GM18951 (cell line): ENCODE results near the gene CD276.
A peak's percentile ranks its signal among the peaks of the same experiment; 100 is the strongest.

ENCODE experiments used
- POLR2A ChIP-seq: IDR thresholded peaks from 4 replicates; pipeline ENCODE4 v1.6.1; 2011; ENCODE audit warnings: mild to moderate bottlenecking; ENCODE audit not compliant: insufficient read length, insufficient read depth; ENCODE audit errors: extremely low read depth
- in situ Hi-C: fragments of 300-500 bp; cut with MboI; formaldehyde crosslinking; loops from one replicate; pipeline ENCODE4 v1.12.0; 2022; ENCODE audit warnings: low sequenced_read_pairs, mixed read lengths, inconsistent platforms; ENCODE audit not compliant: unreplicated experiment

Gene CD276

DNA sequence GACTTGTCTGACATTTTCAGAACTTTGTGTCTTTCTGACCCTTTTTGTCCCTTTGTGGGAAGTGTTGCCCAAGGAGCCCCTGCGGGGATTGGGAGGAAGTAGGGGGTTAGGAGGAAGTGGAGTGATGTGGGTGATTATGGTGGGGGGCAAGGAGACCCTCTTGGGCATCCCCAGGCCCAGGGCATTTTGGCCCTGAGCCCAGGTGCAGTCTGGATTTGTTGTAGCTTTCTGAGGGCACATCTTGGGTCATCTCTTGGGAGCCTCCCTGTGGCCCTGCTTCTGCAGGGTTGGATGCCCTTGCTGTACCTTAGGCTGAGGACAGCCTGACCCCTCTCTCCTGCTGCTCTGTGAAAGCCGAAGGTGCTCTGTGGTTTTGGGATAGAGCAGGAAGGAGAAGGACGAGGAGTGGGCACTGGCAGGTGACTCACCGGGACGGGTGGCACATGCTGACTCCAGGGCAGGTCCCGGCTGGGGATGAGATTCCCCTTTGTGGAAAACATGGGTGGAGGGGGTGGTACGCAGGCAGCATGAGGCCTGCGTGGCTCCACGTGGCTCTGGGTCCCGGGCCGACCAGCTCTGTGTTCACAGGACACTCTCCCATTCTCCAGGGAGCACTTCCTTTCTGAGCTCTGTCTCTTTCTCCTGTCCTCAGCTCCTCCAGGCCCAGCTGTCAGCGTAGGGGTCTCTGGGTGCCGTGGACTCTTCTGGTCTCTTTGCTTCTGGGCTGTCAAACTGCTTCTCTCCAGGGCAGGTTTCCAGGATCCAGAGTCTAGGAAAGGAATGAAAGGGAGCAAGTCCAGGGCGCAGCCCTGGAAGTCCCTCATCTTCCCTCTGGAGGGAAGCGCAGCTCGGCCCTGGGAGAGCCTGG is 11.8 kb downstream of the CD276 start:
- in situ Hi-C loops = no loop called here
- TF ChIP-seq POLR2A = no peak

DNA sequence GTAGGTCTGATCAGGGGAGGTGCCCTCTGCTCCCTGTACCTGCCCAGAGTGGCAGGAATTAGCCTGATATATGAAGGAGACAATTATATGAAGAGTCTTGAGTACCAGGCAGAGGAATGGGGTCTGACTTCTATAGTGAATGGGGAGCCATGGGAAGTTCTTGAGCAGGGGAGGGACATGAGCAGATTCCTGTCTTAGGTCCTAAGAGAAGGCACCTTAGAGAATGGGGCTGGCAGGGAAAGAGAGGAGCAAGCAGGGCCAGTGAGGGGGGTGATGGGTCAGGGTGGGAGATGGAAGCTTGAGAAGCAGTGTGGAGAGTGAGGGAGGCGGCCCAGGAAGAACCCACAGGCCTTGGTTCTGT is 12.4 kb downstream of the CD276 start:
- TF ChIP-seq POLR2A = no peak
- in situ Hi-C loops = no loop called here

DNA sequence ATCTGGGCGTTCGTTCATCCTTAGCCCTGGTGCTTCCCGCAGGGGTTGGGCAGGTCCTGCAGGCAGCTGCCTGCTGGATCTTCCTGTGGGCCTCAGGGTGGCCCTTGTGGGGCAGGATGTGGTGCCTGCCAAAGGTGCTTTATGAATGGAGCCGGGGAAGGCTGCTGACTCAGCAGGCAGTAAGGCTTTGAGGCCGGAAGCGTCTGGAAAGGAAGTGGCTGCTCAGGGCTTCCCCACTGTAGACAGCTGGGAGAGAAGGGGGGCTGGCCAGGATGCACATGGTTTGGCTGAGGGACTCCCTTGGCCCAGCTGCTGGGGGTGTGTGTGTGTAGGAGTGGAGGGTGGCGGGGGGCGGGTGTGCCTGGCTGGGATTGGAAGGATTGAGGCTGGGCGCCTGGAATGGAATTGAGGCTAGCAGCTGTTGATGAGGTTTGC is 12.9 kb downstream of the CD276 start:
- peak; percentile 26 for TF ChIP-seq POLR2A
- in situ Hi-C loops = no loop called here

DNA sequence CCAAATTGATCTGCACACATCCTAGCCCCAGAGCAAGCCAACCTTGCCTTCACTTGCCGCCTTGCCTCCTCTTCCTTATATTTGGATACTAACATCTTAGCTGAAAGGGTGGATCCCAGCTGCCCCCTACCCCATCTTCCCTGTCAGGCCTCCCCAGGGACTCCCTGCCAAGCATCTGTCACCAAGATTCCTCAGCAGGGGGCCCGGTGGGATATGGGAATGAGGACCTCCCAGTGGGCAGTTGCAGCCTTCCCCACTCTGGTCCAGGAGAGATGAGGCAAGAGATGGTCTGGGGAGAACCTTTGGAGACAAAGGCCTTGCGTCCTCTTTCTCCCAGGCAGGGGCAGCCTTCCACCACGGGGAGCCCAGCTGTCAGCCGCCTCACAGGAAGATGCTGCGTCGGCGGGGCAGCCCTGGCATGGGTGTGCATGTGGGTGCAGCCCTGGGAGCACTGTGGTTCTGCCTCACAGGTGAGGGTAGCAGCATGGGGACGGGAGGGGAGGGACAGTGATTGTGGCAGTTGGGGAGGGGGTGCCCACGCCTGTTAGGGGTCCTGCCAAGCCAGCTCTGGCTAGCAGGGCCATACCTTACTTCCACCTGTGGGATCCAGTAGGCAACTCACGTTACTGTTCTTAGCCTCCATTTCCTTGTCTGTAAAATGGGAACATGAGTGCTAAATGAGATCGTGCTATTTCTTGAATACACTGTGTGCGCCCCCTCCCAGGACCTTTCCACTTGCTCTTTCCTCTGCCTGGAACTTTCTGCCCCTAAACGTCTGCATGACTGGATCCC is 15.3 kb downstream of the CD276 start:
- no peak for TF ChIP-seq POLR2A
- in situ Hi-C loops = loop anchor here (25.0 kb wide), 1 partner anchor 412 kb away; no protein-coding TSS in a partner anchor

- no peak for TF ChIP-seq POLR2A
- in situ Hi-C loops = loop anchor here (25.0 kb wide), 1 partner anchor 413 kb away; no protein-coding TSS in a partner anchor
Observed at GRCh38 chr15:73700041-73700842, 16.1 kb downstream of the CD276 start.

GRCh38 chr15:73702311-73703239 is 18.4 kb downstream of the CD276 start:
- in situ Hi-C loops = loop anchor here (25.0 kb wide), 1 partner anchor 415 kb away; no protein-coding TSS in a partner anchor

DNA sequence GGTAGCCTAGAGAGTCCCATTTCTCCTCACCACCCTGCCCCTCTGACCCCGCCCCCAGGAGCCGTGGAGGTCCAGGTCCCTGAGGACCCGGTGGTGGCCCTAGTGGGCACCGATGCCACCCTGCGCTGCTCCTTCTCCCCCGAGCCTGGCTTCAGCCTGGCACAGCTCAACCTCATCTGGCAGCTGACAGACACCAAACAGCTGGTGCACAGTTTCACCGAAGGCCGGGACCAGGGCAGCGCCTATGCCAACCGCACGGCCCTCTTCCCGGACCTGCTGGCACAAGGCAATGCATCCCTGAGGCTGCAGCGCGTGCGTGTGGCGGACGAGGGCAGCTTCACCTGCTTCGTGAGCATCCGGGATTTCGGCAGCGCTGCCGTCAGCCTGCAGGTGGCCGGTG is 19.4 kb downstream of the CD276 start:
- in situ Hi-C loops = loop anchor here (25.0 kb wide), 1 partner anchor 416 kb away; no protein-coding TSS in a partner anchor

GRCh38 chr15:73704142-73704868 is 20.1 kb downstream of the CD276 start:
- in situ Hi-C loops = loop anchor here (25.0 kb wide), 1 partner anchor 417 kb away; no protein-coding TSS in a partner anchor

GRCh38 chr15:73704869-73705645 is 20.9 kb downstream of the CD276 start:
- TF ChIP-seq POLR2A = no peak
- in situ Hi-C loops = loop anchor here (25.0 kb wide), 1 partner anchor 418 kb away; no protein-coding TSS in a partner anchor

DNA sequence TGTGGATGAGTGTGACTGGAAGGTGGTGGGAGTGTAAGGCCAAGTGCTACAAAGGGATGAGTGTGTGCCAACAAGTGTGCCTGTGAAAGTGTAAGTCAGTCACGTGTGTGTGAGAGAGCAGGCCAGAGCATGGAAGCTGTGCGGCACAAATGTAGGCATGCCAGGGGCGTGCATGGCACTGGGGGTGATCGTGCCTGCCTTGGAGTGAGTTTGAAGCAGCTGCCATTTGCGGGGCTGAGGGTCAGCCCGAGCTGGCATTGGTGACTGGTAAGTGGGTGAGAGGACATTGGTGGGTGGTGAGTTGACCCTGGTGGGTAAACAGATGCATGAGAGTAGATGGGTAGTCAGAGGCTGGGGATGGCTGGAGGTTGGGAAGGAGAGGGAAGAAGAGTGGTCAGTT is 24.5 kb downstream of the CD276 start:
- in situ Hi-C loops = loop anchor here (25.0 kb wide), 1 partner anchor 421 kb away; no protein-coding TSS in a partner anchor
- no peak for TF ChIP-seq POLR2A

DNA sequence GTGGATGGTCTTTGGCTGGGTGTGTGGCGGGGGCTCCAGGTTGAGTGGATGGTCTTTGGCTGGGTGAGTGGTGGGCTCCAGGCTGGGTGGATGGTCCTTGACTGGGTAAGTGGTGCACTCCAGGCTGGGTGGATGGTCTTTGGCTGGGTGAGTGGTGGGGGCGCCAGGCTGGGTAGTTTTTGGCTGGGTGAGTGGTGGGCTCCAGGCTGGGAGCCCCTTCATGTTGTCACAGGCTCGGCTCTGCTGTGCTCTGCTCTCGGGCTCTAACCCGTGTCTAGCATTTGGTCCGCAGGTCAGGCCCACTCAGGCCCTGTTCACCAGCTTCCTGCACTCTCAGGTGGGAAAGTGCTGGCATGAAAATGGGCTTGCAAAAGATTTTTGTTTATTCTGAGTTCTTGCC is 25.1 kb downstream of the CD276 start:
- TF ChIP-seq POLR2A = no peak
- in situ Hi-C loops = loop anchor here (25.0 kb wide), 1 partner anchor 422 kb away; no protein-coding TSS in a partner anchor
